Activated CD4-positive, alpha-beta T cell treated with anti-CD3 and anti-CD28 coated beads, Interleukin-2, amount 50 U/mL, for 24 hours (primary cell): ENCODE measurements around the gene SEPTIN8.

Source experiments
- DNase-seq, 2 donors: peaks; one replicate each; pipeline ENCODE4 v3.0.0-alpha.2; 2020; ENCODE audit warnings: low read depth in 1 of 2, low spot score in 1 of 2

SEPTIN8 gene

DNA sequence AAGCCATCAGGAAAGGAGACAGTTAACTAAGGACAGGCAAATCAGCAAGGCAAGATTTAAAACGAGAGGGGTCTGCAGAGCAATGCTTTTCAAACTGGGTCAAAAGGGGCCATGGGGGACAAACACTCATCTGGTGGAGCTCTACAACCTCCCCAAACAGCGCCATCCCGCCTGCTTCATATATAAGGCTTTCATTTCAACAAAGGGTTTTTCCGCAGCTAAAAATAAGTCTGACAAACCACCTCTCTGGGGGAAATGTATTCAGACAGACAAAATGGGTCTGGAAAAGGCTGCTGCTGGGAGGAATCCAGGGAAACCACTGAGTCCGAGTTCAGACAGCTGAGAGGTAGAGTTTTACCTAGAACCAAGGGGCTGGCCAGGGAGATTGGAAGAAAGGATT, 8.3 kb upstream of the SEPTIN8 start:
- DNase-seq: no peak

DNA sequence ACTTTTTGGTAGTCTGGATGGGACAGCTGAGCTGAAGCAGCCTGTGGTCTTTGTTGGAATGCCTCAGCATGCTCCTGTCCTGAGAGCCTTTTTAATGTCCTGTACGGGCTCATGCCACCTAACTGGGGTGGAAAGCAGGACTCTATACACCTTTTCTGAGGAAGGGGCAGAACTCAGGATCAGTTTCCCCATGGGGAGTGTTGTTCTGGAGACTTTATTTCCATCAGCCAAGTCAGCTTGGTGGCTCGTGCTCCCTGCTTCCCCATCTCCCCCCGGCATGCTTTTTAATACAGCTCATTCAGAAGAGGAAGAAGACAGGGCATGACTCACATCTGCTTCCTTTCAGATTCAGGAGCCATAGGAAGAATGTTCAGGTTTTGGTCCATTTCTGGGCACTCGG, 5.1 kb upstream of the SEPTIN8 start:
- DNase-seq: no peak

DNA sequence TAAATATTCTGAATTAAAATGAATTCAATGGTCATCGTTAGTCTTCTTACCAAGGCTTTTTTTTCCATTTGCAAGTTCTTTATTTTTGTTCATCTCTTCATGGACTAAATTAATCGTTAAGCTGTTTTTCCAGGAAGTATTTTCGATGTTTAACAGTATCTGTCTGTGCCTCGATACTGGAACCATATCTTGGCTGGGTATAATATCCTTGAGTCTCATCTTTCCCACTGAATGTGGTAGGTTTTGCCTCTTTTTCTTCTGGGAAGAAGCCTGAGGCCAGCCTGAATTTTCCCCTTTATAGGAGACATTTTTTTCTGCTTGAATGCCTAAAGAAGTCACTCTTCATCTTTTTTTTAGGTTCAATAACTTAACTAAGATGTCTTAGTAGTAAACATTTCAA, 4.0 kb upstream of the SEPTIN8 start:
- no peak for DNase-seq

DNA sequence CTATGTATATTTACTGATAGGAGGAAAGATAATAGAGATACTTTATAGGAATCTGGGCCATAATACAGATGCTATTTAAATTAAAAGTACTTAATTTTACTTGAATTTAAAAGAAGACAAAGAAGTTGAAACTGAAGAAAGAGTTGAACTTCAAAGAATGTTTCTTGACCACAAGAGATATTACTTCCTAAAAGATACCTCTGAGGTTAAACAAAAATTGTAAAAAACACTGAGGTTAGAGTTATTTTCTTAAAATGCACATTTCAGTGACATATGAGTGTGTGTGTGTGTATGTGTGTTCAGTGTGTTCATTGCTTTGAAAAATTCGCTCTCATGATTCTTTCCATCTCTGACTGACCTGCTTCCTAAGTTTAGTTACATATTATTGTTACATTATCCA, 3.5 kb upstream of the SEPTIN8 start:
- DNase-seq: no peak

DNA sequence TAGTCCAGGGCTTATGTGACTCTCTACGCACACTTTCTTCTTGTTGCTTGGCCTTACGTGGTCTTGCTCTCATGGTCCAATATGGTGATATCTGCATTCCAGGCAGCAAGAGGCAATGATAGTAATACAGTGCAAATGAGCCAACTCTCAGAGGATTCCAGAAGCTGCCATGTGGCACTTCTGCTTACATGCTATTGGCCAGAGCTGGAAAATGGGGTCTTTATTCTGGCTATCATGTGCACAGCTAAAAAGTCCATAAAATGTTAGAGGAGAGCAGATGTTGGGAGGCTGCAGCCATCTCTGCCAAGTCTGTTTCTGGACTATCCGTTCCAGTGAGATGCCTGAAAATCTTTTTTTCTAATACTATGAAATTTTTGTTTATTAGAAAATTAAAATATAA, 2.9 kb upstream of the SEPTIN8 start:
- DNase-seq: no peak

DNA sequence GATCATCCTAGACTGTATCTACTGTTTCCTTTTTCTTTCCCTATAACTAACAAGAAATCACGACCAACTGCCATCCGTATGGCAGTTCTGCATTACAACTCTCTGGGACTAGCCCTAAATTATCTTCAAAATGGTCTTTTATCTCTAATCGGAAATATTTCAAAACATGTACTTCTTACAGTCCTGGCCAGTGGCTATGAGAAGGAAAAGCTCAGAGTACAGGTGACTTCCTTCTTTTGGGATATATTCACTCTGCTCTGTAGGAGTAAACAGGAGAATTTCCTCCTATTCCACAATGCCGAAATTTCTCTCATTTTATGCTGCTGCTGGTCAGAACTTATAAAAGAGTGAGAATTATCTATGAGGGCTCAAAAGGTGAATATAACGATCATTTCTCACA, 1.8 kb upstream of the SEPTIN8 start:
- no peak for DNase-seq

DNA sequence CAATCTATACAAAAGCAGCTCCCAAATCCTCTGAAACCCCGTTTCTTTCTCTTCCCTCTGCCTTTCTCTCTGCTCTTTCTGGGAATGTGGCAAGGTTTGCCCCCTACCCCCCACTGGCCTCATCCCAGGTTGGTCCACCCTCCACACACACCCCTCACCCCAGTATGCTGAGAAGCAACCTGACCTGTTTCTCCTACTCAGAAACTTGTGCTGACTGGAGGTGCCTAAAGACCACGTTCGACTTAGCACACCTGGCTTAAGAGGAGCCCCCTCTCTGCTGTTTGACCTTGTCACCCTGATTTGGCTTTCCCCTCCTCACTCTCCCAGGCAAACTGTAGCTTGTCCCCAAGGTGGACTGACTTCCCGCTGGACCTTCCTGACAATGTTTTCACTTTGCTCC, 1.1 kb upstream of the SEPTIN8 start:
- DNase-seq: no peak

DNA sequence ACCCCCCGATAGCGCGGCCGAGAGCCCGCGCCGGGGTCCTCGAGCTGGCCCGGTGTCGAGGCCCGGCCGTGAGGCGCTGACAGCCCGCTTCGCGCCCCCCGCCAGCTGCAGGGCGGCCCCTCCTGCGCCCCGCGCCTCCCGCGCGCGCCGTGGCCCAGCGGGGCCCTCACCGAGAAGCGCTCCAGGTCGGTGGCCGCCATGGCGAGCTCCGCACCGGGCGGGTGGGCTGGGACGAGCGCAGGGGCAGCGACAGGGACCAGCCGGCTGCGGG, 166 bp downstream of the SEPTIN8 start:
- DNase-seq: no peak

DNA sequence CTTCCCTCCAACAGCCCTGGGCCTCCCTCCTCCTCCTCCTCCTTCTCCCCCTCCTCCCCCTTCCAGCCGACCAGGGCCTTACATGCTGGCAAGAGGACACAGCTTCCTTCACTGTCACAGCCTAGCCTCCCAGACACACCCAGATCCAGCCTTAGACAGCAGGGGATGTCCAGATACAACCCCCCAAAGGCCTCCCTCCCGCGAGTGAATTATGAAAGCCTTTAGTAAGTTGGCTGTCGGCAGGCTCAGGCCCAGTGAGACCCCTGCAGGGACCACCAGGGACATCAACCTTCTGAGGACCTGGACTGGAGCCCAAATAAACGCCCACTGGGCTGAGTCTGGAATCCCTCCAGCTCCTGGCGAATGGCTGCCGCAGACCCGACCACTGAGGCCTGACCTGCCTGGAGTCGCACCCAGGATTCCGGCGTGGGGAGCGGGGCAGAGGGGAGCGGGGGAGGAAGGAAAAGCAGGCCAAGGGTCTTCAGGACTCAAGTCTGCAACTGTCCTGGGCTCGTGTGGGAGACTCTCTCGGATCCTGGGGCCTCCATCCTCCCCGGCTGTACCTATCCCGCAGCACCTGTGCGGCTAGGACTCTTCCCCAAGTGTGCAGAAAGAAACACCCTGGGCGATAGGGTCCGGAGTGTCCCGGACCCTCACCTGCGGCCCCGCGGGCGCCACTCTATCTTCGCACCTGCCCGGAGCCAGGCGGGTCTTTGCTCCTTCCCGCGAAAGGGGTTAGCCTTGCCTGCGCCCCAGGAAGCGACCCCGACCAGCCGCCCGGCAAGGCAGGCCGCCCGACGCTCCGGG, 705 bp downstream of the SEPTIN8 start:
- DNase-seq: no peak

DNA sequence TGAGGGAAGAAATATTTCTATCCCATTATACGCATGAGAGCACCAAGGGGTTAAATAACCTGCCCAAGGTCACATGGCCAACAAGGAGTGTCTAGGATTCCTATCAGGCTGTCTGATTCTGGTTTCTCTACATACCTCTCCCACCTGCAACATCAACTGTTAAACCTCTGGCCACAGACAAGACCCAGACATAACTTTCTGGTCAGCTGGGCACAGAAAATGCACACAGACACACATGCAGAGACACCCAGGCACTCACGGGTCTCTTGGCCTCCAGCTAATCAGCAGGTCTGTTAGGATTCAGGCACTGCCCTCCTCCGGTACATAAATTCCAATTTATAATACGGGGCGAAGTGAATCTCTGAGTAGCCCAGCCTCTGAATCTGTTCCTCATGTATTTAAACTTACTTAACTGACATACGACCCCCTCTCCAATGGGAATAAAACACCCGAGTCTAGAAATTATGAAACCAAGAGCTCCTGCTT, 1.5 kb downstream of the SEPTIN8 start:
- no peak for DNase-seq

DNA sequence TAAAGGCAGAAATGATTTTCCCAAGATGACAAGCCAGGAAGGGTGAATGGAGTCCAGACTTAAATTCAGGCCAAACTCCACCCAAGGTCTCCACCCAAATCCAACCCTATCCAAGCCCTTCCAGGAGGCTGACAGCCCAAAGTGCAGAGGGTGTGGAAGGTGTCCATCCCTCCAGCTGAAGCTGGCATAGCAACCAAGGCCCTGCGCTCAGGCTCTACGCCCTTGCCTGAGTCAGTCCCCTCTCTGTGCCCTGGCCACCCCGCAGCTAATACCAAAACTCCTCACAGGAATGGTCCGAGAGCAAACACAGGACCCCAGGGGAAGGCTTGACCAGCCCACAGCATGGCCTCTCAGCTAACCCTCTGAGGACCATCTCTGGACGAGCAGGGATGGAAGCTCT, 2.1 kb downstream of the SEPTIN8 start:
- no peak for DNase-seq

DNA sequence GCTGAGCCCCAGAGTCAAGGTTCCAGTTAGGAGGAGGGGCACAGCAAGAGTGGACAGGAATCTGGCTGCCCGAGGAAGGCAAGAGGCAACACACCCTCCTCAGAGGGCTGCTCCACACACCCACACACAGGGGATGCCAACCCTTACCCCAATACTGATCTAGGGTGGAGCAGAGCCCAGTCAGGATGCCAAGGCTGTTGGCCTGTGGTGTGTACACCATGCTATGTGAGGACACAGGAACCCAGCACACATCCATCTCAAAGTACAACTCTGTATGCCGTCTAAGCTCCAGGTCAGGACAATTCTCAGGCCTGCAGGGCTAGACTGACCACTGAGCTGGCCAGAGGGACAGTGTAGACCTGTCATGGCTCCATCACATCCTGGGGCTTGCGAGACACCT, 2.6 kb downstream of the SEPTIN8 start:
- no peak for DNase-seq

DNA sequence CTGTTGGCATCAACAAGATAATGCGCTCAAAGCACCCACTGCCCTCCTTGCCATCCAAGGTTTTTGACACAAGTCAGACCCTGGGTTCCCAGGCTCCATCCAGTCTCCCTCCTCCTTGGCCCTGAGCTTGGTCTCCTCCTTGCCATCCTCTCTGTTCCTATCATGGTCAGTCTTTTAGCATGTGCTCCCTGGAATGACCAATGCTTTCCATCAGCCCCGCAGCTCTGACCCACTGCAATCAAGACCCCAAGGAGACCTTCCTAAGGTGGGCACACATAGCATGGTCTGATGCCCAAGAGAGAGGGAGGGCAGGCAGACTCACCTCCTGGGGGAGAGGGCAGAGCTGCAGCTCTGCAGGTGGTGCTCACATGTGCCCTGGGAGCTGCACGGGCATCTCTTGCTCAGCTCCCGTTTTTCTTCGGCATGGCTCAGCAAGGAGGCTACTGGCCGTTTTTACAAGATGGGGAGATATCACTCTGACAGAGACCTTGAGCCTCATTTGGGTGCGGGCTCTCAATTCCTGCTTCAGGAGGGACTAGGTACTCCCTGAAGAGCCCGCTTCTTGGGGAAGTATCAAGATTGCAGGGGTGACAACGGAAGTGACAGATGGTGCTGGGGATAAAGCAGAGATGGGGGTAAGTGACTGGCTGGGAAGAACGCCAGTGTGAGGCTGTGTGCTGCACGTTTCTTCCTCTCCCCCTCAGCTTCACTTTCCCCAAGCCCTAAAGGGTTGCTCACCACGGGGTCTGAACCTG, 3.3 kb downstream of the SEPTIN8 start:
- no peak for DNase-seq

DNA sequence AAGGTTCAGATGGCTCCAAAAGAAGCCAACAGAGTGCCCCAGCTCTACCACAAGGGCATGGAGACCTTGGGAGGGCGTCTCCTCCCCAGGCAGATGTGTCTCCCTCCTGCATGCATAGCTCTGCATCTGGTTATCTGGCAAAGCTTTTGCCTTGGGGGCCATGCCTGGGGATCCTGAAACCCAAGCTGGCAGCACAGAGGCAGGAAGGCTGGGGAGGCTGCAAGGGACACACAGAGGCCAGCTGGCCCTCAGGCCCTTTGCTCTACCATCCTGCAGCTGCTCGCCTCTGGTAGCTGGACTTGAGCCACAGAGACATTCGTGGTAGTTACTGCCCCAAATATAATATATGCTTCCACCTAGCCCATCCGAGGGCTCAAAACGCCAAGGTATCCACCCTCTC, 3.9 kb downstream of the SEPTIN8 start:
- DNase-seq: no peak

DNA sequence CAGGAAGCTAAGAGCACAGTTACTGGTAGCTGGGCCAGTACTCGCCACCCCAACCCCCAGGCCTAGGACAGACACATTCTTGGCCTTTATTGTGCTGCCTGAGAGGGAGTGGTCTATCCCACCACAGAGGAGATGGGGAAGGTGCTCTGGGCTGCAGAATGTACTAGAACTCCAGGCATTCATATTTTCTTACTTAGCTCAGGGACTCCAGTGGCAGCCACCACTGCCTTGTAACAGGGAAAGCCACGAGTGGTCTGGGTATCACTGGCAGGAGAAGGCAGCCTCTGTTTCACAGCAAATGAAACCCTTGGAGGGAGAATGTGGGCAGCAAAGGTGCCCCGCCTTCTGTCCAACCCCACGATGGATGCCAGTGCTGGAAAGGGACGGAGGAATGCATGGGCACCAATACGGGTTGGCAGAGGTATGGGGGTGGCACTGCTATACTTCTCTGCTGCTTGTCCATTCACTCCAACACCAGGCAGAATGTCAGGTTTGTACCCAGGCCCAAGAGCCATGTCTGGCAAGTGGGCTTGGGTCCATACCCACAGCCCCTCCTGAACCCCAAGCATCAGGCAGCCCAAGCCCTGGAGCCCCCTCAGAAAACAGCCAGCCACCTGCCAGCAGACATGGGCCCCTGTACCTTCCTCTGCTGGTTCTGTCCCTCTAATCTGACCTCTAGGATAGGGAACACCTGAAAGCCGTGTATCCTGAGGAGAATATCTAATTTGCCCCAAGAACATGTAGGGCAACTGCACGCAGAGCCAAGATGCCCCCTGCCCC, 4.6 kb downstream of the SEPTIN8 start:
- no peak for DNase-seq

DNA sequence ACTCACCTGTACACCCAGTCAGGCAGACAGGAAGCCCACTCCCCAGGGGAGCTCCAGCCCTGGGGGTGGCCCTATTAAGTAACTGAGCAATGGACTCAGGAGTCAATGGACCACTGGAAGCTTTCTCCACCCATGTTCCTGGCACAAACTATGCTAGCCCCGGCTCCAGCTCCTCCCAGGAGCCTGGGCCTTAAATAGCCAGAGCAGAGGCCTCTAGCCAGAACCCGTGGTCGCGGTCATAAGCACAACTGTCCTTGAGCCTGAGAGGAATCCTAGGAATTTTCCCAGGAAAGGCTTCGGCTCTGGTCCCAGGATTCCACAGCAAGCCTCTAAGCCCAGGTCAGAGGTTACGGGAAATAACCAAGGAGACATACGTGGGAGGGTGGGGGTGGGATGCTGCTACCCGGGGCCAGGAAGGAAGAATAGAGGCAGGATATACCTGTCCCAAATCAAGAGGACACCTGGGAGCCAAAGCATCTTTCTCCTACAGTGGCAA, 5.5 kb downstream of the SEPTIN8 start:
- DNase-seq: no peak

DNA sequence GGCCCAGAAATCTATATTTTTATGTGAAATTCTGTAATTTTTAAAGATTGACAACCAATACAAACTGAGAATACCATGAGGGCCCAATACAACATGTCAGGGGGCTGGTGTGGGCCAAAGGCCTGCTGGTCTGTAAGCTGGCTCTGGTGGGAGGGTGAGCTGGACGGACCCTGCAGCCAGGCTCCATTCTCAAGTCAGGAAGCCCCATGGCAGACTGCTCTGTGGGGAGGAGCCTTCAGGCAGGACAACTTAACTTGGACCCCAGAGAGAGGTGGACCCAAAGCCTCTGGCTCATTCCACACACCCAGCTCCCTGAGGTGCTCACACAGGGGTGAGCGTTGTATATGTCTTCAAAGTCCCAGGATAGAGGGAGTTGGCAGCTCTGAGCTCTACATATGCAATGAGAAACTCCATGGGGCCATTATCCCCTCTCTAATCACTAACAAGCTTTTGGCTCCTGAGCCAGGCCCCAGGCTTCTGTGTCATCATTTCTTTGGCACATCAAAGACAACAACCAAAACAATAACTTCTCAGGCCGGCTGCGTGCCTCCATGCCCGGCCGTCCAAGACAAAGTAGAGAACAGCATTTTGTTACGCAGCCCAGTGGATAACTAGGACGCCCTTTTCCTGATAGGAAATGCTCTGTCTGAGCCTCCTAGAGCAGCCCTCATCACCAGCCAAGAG, 6.4 kb downstream of the SEPTIN8 start:
- DNase-seq: no peak

DNA sequence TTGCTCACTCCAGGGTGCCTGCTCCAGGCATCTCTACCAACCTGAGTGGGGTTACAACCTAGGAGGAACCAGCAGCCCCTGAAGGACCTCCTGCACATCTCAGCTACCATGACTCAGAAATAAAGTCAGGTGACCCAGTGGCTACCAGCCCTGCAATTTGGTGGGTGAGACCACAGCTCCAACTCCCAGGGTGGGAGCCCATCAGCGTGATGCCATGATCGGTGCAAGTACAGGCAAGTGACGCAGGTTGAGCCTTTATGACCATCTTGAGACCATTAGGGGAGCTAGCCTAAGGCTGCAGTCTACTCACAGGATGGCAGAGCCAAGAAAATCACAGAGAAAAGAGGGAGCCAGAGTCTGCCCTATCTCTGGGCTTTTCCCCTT, 8.6 kb downstream of the SEPTIN8 start:
- no peak for DNase-seq

DNA sequence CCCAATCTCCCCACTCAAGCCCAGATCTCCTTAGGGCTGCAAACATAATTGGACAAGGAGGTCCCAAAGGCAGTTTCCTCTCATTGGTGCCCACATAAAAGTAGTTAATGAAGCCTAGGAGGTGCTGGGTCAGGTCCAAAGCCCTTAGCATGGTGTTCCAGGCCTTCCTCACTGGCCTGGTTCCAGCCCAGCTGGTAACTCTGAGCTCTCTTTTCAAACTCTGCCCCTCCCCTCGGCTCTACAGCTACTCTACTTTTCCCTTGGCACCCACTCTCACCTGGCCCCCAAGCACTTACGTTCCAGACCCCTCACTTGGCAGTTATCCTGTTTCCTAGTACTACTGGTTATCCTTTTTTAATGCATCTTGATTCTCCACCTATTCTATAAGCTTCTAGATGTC, 9.9 kb downstream of the SEPTIN8 start:
- no peak for DNase-seq

DNA sequence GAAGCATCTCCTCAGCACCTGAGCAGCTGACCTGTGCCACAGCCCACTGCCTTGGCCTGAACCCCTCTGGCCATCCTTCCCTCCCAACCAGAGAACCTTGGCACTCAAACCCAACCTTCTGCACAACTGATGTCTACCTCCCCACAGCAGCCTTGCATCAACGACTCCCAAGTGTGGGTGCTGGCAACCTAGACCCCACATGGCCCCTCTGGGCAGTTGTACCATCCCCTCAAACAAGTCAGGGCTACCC, 10.3 kb downstream of the SEPTIN8 start:
- DNase-seq: no peak

DNA sequence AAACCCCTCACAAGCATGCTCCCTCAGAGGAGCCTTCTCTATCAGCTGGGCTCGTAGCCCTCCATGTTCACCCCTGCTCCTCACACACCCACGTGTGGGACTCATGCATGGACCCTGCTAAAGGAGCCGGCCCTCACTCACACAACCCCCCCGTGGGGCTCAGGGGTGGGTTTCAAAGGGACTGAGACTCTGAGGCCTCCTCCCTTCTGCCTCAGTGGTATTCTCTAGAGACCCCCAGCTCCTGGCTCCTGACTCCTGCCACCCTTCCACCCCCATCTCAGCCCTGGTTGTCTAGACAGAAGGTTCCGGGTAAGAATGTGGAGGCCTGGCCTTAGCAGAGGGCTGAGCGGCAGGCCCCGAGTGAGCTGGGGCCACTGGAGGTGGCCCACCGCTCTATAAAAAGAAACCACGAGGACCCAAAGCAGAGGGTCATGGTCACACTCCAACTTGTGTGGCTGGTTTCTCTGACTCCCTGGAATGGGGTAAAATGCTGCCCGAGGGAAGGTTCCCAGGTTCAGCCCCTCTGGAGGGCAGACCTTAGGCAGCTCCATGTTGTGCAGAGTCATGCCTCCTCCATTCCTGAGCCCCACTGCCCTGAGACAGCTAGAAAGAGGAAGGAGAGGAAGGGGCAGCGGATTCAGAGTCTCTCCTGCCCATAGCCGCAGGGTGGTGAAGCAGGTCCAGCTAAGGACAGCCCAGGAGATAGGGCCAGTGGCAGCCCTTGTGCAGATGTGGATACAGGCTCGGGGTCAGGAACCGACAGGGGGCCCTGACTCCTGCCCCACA, 10.8 kb downstream of the SEPTIN8 start:
- no peak for DNase-seq
